ENCODE measurements around the gene ITGA8.
"Not testable (repeated sequence)": the region's sequence is repeated elsewhere in the genome, so short reads cannot be mapped to it uniquely, and the experiment has no call there.

Gene ITGA8

GRCh38 chr10:15545266-15545665 lies 174.5 kb downstream of the ITGA8 start:
- no peak for DNase-seq

- DNase-seq, result no peak
Observed at GRCh38 chr10:15543994-15544393, 175.7 kb downstream of the ITGA8 start.

GRCh38 chr10:15542817-15543216 lies 176.9 kb downstream of the ITGA8 start:
- DNase-seq, result no peak

GRCh38 chr10:15541376-15541775 lies 178.3 kb downstream of the ITGA8 start:
- no peak for DNase-seq

GRCh38 chr10:15540727-15541126 lies 179.0 kb downstream of the ITGA8 start:
- no peak for DNase-seq

GRCh38 chr10:15539262-15539661 lies 180.5 kb downstream of the ITGA8 start:
- no peak for DNase-seq

GRCh38 chr10:15534928-15535538 lies 184.7 kb downstream of the ITGA8 start:
- DNase-seq, result not testable (repeated sequence)

GRCh38 chr10:15531927-15532722 lies 187.6 kb downstream of the ITGA8 start:
- DNase-seq, result no peak

GRCh38 chr10:15528859-15529239 lies 190.9 kb downstream of the ITGA8 start:
- DNase-seq, result no peak

GRCh38 chr10:15526754-15527153 lies 193.0 kb downstream of the ITGA8 start:
- no peak for DNase-seq

GRCh38 chr10:15521328-15521903 lies 198.3 kb downstream of the ITGA8 start:
- DNase-seq, result no peak

GRCh38 chr10:15518250-15518649 lies 201.5 kb downstream of the ITGA8 start:
- DNase-seq, result no peak

- DNase-seq, result no peak
Observed at GRCh38 chr10:15516256-15517085, 203.3 kb downstream of the ITGA8 start.

GRCh38 chr10:15515202-15515601 lies 204.5 kb downstream of the ITGA8 start:
- no peak for DNase-seq

- DNase-seq, result no peak
Observed at GRCh38 chr10:15510963-15511362, 208.8 kb downstream of the ITGA8 start.

GRCh38 chr10:15505329-15505728 lies 214.4 kb downstream of the ITGA8 start:
- DNase-seq, result no peak

GRCh38 chr10:15504101-15504840 lies 215.5 kb downstream of the ITGA8 start:
- no peak for DNase-seq

GRCh38 chr10:15494850-15495506 lies 224.7 kb downstream of the ITGA8 start:
- no peak for DNase-seq

- no peak for DNase-seq
Observed at GRCh38 chr10:15491856-15492642, 227.7 kb downstream of the ITGA8 start.

GRCh38 chr10:15489431-15489830 lies 230.3 kb downstream of the ITGA8 start:
- DNase-seq, result no peak

GRCh38 chr10:15487376-15487775 lies 232.3 kb downstream of the ITGA8 start:
- no peak for DNase-seq

All from cortex of kidney (tissue), 1 donor.